ENCODE results near the gene DLX6. TPM values are rescaled to one million over a fixed set of nuclear protein-coding genes. Genes with fewer than 3 reads are reported as not detected.

The DLX6 gene
- total RNA-seq, 6 experiments from 2014 or later: not detected

GRCh38 chr7:96996111-96996957 lies 9.0 kb upstream of the DLX6 start:
- no peak overlapping the region for H3K4me3 Mint-ChIP-seq
- no peak for DNase-seq
- no peak overlapping the region for H3K27ac Mint-ChIP-seq
- H3K36me3 Mint-ChIP-seq (ENCODE audit: low read depth): no peaks in the 10 kb centered on the region
- peaks cover 56% of the 10 kb centered on the region for H3K27me3 Mint-ChIP-seq (ENCODE audit: insufficient read depth)
- no peaks in the 10 kb centered on the region for H3K9me3 Mint-ChIP-seq
- TF ChIP-seq CTCF (IDR thresholded peaks at IDR 0.05): no peak
- H3K4me1 Mint-ChIP-seq (ENCODE audit: low read depth): no peaks in the 10 kb centered on the region

GRCh38 chr7:96996958-96997511 lies 8.3 kb upstream of the DLX6 start:
- TF ChIP-seq CTCF (IDR thresholded peaks at IDR 0.05): no peak
- H3K36me3 Mint-ChIP-seq (ENCODE audit: low read depth): no peaks in the 10 kb centered on the region
- no peaks in the 10 kb centered on the region for H3K4me1 Mint-ChIP-seq (ENCODE audit: low read depth)
- DNase-seq: no peak
- H3K27me3 Mint-ChIP-seq (ENCODE audit: insufficient read depth): peaks cover 53% of the 10 kb centered on the region
- no peaks in the 10 kb centered on the region for H3K9me3 Mint-ChIP-seq
- no peak overlapping the region for H3K27ac Mint-ChIP-seq
- H3K4me3 Mint-ChIP-seq: no peak overlapping the region

DNA sequence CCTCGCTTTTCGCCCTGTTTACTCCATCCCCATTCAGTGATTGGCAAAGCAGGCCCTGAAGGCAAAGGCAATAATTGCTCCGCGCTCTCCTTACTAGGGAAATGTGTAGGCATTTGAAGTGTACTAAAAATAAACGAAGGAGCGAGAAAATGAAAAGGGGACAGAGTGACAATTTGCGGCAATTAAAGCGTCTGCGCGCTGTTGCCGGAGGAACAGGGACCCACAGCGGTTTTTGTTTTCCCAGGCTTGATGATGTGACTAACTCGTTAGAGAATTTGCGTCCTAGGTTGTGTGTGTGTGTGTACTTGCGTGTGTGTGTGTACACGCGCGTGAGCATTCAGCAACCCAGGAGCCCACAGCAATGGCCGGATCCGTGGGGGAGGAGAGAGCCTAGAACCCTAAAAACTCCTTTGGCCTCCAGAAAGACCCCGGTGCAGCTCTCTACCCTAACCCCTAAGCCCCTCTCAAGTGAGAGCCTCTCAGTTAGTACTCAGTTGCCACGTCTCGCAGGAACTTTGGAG lies 7.8 kb upstream of the DLX6 start:
- no peak for DNase-seq
- Mint-ChIP-seq H3K27ac (no peak overlapping the region), H3K4me3 (no peak overlapping the region), H3K4me1 (ENCODE audit: low read depth) (no peaks in the 10 kb centered on the region), H3K9me3 (no peaks in the 10 kb centered on the region), H3K36me3 (ENCODE audit: low read depth) (no peaks in the 10 kb centered on the region), H3K27me3 (ENCODE audit: insufficient read depth) (peaks cover 54% of the 10 kb centered on the region)
- no peak for TF ChIP-seq CTCF (IDR thresholded peaks at IDR 0.05)

DNA sequence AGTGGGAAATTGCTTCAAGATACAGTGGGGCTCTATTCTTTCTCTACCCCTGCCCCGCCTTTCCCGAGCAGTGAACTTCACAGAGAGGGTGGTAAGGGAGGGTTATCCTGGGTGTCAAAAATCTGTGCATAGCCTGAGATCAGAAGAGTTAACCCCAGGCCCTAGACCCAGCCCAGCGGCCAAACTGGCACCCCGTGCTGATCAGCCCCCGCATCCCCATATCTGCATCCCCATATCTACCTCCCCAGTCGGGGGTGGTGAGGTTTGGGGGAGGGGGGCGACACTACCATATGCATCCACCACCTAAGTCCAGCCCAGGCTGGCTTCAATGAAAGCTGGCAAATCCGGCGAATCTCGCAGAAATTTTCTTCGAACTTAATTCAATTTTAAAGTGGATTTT lies 7.0 kb upstream of the DLX6 start:
- Mint-ChIP-seq H3K27ac (no peak overlapping the region), H3K4me1 (ENCODE audit: low read depth) (no peaks in the 10 kb centered on the region), H3K9me3 (no peaks in the 10 kb centered on the region), H3K36me3 (ENCODE audit: low read depth) (no peaks in the 10 kb centered on the region), H3K4me3 (no peak overlapping the region), H3K27me3 (ENCODE audit: insufficient read depth) (peaks cover 56% of the 10 kb centered on the region)
- no peak for DNase-seq
- no peak for TF ChIP-seq CTCF (IDR thresholded peaks at IDR 0.05)

DNA sequence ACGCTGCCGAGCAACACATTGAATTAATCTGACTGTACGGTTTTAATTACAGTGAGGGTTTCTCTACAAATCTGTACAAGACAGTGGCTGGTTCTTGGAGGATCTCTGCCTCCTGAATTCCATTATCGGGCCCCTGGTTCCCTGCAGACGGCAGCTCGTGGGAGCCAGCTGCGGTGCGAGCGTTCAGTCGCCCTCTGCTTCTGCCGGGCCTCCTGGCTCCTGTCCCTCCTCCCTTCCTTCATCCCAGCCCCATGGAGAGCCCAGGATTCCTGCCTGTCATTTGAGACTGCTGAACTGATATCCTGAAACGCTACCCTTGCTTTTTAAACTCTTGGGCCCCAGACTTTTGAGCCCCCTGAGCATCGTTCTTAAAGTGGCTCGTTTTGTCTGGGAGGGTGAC lies 6.6 kb upstream of the DLX6 start:
- no peaks in the 10 kb centered on the region for H3K4me1 Mint-ChIP-seq (ENCODE audit: low read depth)
- no peak for DNase-seq
- no peak for TF ChIP-seq CTCF (IDR thresholded peaks at IDR 0.05)
- no peak overlapping the region for H3K4me3 Mint-ChIP-seq
- H3K9me3 Mint-ChIP-seq: no peaks in the 10 kb centered on the region
- H3K27ac Mint-ChIP-seq: no peak overlapping the region
- no peaks in the 10 kb centered on the region for H3K36me3 Mint-ChIP-seq (ENCODE audit: low read depth)
- peaks cover 60% of the 10 kb centered on the region for H3K27me3 Mint-ChIP-seq (ENCODE audit: insufficient read depth)
